Smooth muscle cell (in vitro differentiated cells): ENCODE results near the gene CACNA1I. TPM values are rescaled to one million over a fixed set of nuclear protein-coding genes. Genes with fewer than 3 reads are reported as not detected.

ENCODE experiments used
- DNase-seq: peaks from one replicate; lab custom pipeline; 2025; ENCODE audit not compliant: unreplicated experiment; lab: John Stamatoyannopoulos, UW
- H2AFZ ChIP-seq: fragments of 200-600 bp; sonication (generic); 2 replicates; pipeline ENCODE4 v1.6.0; 2016; ENCODE audit warnings: antibody characterized with exemption, low read depth, mild to moderate bottlenecking
- H3F3A ChIP-seq: fragments of 200-600 bp; sonication (generic); 2 replicates; pipeline ENCODE4 v1.6.0; 2017; ENCODE audit warnings: antibody characterized with exemption, low read depth
- H3K27ac ChIP-seq: fragments of 200-600 bp; sonication (generic); 2 replicates; pipeline ENCODE4 v1.5.1; 2016; ENCODE audit warnings: low read depth, mild to moderate bottlenecking
- H3K27me3 ChIP-seq: fragments of 200-600 bp; sonication (generic); 2 replicates; pipeline ENCODE4 v1.6.1; 2016; ENCODE audit warnings: low read depth, mild to moderate bottlenecking
- H3K36me3 ChIP-seq: fragments of 200-600 bp; sonication (generic); 2 replicates; pipeline ENCODE4 v1.5.1; 2016; ENCODE audit warnings: low read depth
- H3K4me1 ChIP-seq: fragments of 200-600 bp; sonication (generic); 2 replicates; pipeline ENCODE4 v1.5.1; 2016; ENCODE audit warnings: low read depth
- H3K4me2 ChIP-seq: fragments of 200-600 bp; sonication (generic); 2 replicates; pipeline ENCODE4 v1.6.0; 2016; ENCODE audit warnings: mild to moderate bottlenecking
- H3K4me3 ChIP-seq: fragments of 200-600 bp; sonication (generic); 2 replicates; pipeline ENCODE4 v1.5.1; 2016; ENCODE audit warnings: mild to moderate bottlenecking
- H3K79me2 ChIP-seq: fragments of 200-600 bp; sonication (generic); 2 replicates; pipeline ENCODE4 v1.6.0; 2016; ENCODE audit warnings: low read depth, mild to moderate bottlenecking
- H3K9ac ChIP-seq: fragments of 200-600 bp; sonication (generic); 2 replicates; pipeline ENCODE4 v1.6.0; 2016; ENCODE audit warnings: low read depth
- H3K9me3 ChIP-seq: fragments of 200-600 bp; sonication (generic); replicated peaks from 2 replicates; pipeline ENCODE4 v1.5.1; 2016; ENCODE audit warnings: low read depth
- H4K20me1 ChIP-seq: fragments of 200-600 bp; sonication (generic); 2 replicates; pipeline ENCODE4 v1.6.0; 2016; ENCODE audit warnings: low read depth
- CTCF ChIP-seq: fragments of 200-600 bp; sonication (generic); IDR thresholded peaks from 2 replicates; pipeline ENCODE4 v1.5.1; 2017; ENCODE audit warnings: borderline replicate concordance, mild to moderate bottlenecking, antibody characterized with exemption; ENCODE audit not compliant: insufficient read depth, poor library complexity, severe bottlenecking
- WGBS: methylation state at CpG from one replicate; pipeline ENCODE4 v1.1.7; 2016; ENCODE audit warnings: low lambda C conversion rate; 5-methylcytosine and 5-hydroxymethylcytosine counted together
- polyA plus RNA-seq: library from polyadenylated mRNA; unstranded; fragments of >200 nt; fragmentation: Nextera tagmentation; extraction: Ambion mirVana; gene quantifications from 2 replicates; pipeline ENCODE4 v1.2.1, GENCODE V29; 2016
- total RNA-seq: library from RNA; depleted of rRNA; stranded (reverse); fragments of >200 nt; gene quantifications from 2 replicates; pipeline ENCODE4 v1.2.3, GENCODE V29; 2014

Gene CACNA1I
- total and polyA plus RNA-seq, 2 experiments from 2014 or later, result not detected

- Histone ChIP-seq H3F3A (no peaks in the 10 kb centered on the region), H3K36me3 (no peaks in the 10 kb centered on the region), H3K9me3 (no peaks in the 10 kb centered on the region), H3K79me2 (no peaks in the 10 kb centered on the region), H3K27ac (no peak overlapping the region), H4K20me1 (no peaks in the 10 kb centered on the region), H3K4me3 (no peak overlapping the region), H2AFZ (no peak overlapping the region), H3K27me3 (peaks cover 4% of the 10 kb centered on the region), H3K4me1 (no peaks in the 10 kb centered on the region), H3K4me2 (no peak overlapping the region), H3K9ac (no peak overlapping the region)
- no peak for DNase-seq
- TF ChIP-seq CTCF, result no peak
- 94% methylated on average over 8 of the region's 8 CpGs for WGBS
These were observed 148.4 kb downstream of the CACNA1I start for GRCh38 chr22:39718921-39719475.

- Histone ChIP-seq H3K4me3 (no peak overlapping the region), H3K9me3 (no peaks in the 10 kb centered on the region), H3K27ac (no peak overlapping the region), H2AFZ (no peak overlapping the region), H3K27me3 (peaks cover 4% of the 10 kb centered on the region), H3K9ac (no peak overlapping the region), H3K79me2 (no peaks in the 10 kb centered on the region), H3F3A (no peaks in the 10 kb centered on the region), H3K4me1 (no peaks in the 10 kb centered on the region), H4K20me1 (no peaks in the 10 kb centered on the region), H3K4me2 (no peak overlapping the region), H3K36me3 (no peaks in the 10 kb centered on the region)
- WGBS, result 81% methylated on average over 15 of the region's 15 CpGs
- DNase-seq, result no peak
- no peak for TF ChIP-seq CTCF
These were observed 149.3 kb downstream of the CACNA1I start for GRCh38 chr22:39719559-39720450.

- 81% methylated on average over 9 of the region's 9 CpGs for WGBS
- no peaks in the 10 kb centered on the region for H3K36me3 ChIP-seq
- H4K20me1 ChIP-seq, result no peaks in the 10 kb centered on the region
- no peaks in the 10 kb centered on the region for H3K9me3 ChIP-seq
- no peak overlapping the region for H3K4me3 ChIP-seq
- peaks cover 10% of the 10 kb centered on the region for H3K27me3 ChIP-seq
- H3F3A ChIP-seq, result no peaks in the 10 kb centered on the region
- H3K27ac ChIP-seq, result no peak overlapping the region
- no peak overlapping the region for H2AFZ ChIP-seq
- TF ChIP-seq CTCF, result no peak
- no peaks in the 10 kb centered on the region for H3K4me1 ChIP-seq
- H3K4me2 ChIP-seq, result no peak overlapping the region
- H3K9ac ChIP-seq, result no peak overlapping the region
- DNase-seq, result no peak
- no peaks in the 10 kb centered on the region for H3K79me2 ChIP-seq
These were observed 150.9 kb downstream of the CACNA1I start for GRCh38 chr22:39721206-39722031.
